NCI-H1417 (cell line): ENCODE data around the gene CCNQ.
A peak's percentile ranks its signal among the peaks of the same experiment; 100 is the strongest.

Experiments used
- DNase-seq, 3 experiments: peaks; one replicate each; lab custom pipeline; 2025; lab: John Stamatoyannopoulos, UW

CCNQ gene

DNA sequence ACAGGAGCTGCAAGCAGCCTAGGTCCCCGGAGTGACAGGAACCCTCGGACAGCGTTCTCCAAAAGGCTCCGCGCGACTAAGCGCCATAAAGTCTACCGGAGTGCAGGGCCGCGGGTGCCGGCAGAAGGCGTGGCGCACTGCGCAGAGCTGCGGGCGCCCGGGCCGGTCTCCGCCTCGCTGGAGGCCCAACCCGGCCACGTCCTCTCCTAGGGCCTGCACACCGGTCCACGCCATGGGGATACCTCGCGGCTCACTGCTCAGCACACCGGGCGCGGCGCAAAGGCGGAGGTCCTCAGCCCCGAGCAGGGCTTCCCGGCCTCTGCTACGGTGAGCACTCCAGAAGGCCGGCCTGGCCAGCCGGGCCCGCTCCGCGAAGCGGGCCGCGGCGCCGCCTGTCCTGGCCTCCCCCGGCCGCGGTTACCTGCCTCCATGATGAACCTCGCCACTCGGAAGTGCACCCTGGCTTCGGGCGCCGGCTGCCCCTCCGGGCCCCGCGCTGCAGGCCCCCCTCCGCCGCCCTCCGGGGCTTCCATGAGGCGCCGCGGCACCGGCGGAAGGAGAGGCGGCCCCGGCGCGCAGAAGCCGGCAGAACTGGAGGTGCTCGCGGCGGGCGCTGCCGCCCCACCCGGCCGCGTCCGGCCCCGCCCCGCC, at the start of gene CCNQ:
Gene CCNQ (minus strand): TSS at position 599 of the 651 bp plus-strand sequence. CDS start 66 bp downstream, at position 533.
- DNase-seq = peak; percentile 40 to 82 (median 72)

DNA sequence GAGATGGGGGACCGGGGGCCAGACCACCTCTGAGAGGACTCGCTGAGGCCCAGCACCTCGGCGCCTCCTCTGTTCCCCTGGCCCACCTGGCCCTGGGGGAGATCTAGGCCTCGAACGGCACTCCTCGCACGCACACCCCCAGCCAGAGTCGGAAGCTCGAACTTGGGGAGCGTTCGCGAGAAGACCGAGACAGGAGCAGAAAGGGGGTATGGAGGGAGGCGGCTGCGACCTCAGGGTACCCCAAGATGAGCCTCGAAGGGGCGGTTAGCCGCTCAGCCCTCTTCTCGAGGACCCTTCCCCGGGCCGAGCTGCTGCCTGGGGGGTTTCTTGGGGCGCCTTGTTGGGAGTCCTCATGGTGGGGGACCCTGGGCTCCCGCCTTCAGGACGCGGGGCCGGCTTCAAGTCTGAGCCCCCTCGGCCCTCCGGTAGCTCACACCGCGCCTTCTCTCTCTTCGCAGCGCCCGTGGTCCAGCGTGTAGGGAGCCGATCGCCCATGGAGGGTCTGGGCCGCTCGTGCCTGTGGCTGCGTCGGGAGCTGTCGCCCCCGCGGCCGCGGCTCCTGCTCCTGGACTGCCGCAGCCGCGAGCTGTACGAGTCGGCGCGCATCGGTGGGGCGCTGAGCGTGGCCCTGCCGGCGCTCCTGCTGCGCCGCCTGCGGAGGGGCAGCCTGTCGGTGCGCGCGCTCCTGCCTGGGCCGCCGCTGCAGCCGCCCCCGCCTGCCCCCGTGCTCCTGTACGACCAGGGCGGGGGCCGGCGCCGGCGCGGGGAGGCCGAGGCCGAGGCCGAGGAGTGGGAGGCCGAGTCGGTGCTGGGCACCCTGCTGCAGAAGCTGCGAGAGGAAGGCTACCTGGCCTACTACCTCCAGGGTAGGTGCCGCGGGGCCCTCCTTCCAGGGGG, 48.8 kb upstream of the CCNQ start:
- no peak for DNase-seq

DNA sequence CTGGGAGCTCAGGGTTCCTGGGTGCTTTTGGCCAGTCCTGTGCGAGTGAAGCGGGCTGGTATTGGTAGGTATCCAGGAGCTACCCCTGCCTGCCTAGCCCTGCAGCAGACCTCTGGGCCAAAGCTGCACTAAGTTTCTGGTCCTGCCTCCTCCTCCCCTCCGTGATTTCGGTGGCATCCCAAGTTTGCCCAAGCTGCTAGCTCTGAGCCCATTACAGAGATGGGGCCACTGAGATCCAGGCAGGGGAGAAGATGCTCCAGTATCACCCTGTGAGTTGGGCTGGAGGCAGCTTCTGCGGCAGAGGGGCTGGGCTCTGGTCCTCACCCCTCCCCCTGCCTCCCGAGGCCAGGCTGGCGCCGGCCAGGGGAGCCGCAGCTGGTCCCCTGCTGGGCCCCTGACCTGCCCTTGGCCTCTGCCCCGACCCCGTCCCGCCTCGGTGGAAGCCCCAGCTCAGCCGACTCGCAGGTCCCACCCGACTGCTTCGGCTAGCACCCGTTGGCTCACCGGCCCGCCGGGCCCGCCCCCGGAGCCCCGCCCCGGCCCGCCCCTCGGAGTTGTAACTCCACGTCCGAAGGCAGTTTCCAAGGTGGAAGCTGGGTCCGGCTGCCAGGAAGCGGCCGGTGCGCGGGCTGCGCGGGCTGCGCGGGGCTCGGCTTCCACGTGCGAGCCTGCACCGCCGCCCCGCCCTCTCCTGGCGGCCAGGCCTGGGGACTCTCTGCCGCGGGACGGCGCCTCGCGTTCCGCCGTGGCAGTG, 47.9 kb upstream of the CCNQ start, which contains the start of gene DUSP9:
Gene DUSP9 (plus strand): TSS at position 584 of the 754 bp plus-strand sequence. CDS start 751 bp downstream, outside the sequence.
- peak; percentile 17 to 27 (median 19) for DNase-seq

DNA sequence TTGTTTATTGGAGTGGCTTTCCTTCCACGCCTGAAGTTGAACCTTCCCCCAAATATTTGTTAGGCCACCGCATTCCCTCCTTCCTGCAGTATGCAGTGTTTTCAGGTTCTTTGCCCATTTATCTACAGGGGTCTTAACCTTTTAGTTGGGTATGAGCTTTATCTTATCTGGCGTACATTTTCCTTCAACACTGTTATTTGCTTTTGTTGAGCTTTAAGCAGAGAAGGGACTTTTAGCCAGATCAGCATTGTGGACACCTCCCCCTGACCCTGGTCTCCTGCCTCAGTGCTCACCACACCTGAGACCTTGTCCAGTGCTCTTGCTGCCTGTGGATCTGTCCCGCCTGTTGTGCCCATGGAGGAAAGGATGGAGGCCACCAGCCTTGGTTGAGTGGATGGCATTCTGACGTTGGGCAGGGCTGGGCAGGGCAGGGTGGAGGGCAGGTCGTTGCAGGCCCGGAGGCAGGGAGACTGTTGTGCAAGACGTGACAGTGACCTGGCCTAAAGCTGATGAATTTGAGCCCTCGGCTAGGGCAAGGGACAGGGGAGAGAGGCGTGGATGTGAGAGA, 47.1 kb upstream of the CCNQ start:
- no peak for DNase-seq

DNA sequence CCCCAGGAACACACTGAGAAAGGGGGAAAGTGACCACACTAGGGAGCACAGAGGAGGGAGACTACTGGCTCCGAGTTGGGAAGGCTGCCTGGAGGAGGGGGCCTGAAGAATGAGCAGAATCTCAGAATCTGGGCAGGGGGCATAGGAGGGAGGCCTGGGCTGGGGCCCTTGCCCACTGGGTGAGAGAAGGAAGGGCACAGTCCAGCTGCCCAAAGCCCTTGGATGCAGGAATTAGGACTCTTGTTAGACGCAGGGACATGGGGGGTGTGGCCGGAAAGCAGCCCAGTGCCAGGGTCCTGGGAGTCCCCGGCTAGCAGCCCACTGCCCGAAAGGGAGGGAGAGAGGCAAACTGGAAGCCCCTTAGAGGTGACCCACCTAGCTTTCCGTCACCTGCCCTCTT, 46.2 kb upstream of the CCNQ start:
- DNase-seq = no peak

DNA sequence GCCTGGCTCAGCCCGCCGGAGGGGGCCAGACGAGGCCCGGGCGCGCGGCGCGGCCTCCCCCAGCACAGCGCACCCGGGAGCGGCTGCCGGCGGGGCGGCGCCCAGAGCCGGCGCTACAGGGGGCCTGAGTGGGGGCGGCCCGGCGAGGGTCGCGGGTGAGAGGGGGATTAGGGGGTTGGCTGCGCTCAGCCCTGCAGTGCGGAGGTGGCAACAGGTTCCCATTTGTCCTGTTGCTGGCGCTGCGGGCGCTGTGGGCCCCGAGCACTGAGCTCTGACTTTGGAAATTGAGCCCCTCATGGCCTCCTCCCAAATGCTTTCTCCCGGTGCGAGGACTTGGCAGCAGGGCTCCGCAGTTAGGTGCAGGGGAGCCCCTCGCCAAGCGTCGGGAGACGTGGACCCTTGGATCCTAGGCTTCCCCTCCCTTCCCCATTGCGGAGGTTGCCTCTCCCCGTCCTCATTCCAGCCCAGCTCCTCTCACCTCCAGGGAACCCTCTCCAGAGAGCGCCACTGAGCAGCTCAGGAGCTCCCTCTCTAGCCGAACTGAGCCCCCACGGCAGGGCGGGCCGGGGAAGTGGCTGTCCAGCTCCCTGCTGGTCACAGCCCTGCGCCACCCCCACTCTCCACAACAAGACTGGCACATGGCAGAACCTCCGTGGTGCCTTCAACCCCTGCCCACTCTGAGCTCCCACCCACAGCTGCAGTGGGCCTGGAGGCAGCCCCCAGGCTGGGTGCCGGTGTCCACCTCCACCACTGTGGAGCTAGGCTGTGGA, 45.6 kb upstream of the CCNQ start:
- DNase-seq = peak in 1 of 3 experiments; percentile 5

DNA sequence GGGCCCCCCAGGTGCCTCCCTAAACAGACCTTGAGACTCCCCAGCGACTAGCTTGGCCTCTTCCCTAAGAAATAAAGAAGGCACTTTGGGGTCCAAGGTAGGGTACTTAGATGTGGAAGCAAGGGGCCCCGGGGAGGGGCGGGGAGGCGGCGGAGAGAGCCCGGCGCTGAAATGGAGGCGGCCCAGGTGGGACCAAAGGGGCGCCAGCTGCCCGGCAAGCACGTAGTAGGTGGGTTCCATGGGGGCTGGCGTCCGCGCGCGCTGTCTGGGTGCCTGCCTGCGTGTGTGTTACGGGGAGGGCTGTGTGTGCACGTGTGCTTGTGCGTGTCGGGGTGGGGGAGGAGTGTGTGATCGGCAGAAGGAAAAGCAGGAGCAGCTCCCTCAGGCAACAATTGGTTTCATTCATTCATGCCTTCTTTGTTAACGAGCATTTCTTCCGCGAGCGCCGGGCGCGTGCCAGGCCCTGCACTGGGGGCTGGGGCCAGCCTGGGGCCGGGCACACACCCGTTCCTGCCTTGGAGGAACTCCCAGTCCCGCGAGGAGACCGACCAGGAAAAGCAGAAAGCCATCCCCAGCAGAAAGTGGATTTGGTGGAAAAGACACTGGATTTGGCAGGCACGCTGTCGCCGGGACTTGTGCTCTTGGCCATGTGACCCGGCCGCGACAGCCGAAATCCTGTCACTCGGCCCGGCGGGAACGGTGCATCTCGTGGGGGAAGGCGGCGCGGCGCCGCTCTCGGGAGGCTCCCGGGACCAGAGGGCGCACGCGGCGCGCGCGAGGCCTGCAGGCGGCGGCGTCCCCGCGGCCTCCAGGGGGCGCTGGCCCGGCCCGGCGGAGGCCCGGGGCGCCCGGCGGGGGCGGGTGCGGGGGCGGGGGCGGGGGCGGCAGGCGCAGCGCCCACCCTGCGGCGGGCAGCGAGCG, 44.8 kb upstream of the CCNQ start:
- peak in 2 of 3 experiments; percentile 11 to 21 for DNase-seq

DNA sequence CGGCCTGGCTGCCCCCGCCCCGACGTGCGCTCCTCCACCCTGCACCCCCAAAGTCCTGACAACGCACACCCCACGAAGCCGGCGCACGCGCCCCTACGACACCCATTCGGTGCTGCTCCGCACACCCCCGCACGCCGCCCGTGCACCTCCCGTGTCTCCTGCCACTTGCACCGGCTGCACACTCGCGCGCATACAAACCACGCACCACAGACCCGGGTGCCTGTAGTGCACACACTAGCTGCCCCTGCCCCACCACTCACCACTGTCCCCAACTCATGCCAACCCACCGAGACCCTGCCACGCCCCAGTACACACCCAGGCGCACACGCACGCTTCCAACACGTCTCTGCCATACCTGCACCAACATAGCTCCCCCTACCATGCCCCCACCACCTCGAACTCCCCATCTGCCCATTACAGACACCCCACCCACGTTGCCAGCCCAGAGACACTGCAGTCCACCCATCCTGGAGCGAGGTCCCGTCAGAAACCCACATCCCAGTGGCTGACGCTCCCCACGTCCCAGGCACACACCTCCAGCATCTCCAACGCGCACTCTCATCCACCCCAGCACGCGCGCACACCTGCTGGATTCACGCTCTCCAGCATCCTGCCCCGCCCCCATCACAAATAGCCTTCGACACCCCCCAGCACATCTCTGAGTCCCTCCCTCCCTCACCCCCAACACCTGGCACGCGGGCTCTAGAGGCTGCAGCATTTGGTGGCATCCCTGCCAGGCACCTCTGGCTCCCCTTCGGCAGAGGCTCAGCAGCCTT, 43.9 kb upstream of the CCNQ start:
- peak in 2 of 3 experiments; percentile 13 to 24 for DNase-seq

DNA sequence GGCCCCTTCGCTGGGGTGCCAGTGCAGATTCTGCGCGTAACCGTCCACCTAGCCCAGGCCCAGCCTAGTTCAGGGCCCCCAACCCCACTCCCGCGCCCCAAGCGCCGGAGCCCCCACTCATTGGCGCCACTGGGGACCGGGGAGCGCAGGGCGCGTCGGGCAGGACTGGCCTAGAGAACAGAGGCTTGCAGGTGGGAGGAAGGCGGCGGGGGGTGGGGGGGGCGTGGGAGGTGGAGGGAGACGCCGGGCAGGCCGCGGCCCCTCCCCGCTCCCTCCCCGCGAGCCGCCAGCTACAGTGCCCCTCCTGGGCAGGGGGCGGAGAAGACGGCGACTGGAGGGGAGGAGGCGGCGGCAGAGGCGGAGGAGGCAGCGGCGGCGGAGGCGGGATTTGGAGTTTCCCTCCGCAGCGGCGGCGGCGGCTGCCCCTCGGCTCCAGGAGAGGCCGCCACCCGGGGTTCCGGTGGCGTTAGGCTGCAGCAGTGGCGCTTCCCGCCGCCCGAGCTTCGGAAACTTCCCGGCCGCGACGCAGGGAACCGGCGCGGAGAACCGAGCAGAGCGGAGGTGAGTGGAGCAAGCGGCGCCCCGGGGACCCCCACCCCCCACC, 43.2 kb upstream of the CCNQ start:
- peak in 2 of 3 experiments; percentile 42 for DNase-seq

DNA sequence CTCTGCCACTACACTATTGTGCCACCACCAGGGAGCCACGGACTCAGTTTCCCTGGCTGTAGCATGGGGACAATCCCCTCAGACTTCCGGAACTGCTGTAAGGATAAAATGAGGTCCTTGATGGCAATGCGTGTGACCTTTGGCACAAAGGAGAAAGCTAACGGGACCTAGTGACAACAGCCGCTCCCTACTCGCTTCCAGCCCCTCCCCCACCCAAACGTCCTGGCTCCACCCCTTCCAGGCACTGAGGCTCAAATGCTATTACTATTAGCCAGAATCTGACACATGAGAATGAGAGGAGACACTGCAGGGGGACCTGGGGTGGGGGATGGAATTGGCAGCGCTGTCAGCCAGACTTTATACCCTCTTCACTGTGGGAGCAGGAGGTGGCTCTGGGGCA, 42.7 kb upstream of the CCNQ start:
- peak in 1 of 3 experiments; percentile 25 for DNase-seq

DNA sequence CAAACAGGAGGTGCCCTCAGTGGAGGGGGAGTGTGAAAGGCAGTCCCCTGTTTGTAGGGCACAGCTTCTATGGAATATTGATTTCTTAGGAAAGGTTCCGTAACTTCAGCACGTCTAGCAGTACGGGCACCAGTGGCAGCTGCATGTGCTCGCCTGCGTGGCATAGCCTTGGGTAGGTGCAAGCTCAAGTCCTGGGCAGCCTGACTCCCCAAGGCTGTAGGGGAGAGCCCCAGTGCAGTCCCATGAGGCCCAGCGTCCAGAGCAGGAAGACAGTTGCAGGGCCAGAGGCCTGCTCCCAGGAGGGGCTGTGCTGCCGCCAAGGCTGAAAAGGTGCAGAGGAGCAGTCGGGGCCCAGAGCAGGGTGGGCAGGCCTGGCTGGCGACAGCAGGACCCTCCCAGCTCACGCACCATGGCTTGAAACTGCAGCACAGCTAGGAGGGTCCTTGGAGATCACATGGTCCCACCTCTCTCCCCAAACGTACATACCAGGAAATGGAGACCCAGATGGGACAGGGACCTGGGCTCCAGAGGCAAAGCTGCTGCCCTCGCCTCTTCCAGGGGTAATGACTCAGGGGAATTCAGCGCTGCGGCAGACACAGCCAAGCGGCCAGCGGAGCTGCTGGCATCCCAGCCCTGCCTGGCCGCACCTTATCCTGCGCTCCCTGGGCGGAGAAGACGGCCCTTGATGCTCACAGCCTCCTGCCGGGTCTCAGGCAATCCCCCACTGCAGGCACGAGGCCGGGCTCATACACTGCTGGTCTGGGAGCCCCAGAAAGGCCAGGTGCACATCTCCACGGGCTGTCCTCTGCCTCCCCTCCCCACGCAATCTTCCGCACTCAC, 42.0 kb upstream of the CCNQ start:
- DNase-seq = no peak

DNA sequence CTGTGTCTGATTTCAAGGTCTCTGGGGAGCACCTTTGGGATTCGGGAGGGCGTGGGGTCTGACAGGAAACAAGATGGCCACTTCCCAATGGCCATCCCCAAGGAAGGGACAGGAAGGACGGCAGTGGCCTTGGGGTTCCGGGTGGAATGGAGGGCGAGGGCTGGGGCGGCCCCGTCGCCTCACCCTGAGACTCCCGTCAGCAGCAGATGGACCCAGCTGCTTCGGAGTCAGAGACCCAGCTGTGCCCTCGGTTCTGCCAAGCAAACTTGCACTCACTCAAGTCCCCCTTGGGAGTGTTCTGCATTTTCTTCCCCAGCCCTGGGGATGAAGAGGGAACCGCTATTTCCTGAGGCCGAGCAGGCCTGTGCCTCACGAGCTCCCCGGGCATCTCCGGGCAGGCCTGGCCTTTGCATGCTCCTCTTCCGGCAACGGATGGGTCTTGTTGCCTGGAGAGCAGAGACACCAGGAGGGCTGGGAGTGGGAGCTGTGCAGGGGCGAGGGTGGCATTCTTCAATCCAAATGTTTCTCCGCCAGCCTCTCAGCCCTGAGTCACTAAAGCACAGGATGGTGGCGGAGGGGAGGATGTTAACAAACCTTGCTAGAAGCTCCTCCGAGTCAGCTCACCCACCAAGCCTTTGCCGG, 41.2 kb upstream of the CCNQ start:
- no peak for DNase-seq

DNA sequence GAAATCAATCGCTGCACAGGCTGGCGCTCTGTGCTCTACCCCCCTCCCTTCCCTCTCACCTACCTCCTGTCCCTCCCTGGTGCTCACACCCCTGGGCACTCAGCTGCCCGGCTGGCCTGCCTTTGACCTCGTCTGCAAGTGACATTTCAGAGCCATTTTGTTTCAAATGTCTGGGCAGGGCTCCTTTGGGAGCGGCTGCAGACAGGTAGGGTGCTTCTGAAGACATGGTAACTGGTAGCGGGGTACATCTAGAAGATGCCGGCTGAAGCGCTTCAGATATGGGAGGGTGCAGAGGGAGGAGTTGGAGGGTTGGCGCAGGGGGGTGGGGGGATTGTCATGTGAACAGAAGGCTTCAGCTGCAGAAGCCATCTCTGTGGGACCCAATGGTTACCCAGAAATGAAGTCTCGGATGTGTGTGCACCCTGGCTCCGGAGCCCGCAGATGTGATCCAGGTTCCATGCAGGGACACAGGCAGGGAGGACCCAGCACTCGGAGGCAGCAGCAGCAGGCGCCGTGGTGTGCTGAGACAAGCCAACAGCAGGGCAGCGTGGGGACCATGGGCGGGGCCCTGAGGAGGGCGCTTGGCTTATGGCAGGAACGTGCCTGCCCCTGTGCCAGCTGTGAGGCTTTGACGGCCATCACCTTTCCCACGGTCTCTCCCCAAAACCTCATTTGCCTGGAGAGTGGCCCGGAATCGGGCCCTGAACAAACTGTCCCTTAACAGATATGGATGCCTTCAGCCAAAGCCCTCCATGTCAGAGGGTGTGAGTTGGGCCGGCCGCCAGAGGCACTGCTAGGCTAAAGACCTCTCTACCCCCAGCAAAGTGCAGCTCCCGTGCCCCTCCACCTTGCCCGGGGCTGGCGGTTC, 40.5 kb upstream of the CCNQ start:
- DNase-seq = peak in 1 of 3 experiments; percentile 27

DNA sequence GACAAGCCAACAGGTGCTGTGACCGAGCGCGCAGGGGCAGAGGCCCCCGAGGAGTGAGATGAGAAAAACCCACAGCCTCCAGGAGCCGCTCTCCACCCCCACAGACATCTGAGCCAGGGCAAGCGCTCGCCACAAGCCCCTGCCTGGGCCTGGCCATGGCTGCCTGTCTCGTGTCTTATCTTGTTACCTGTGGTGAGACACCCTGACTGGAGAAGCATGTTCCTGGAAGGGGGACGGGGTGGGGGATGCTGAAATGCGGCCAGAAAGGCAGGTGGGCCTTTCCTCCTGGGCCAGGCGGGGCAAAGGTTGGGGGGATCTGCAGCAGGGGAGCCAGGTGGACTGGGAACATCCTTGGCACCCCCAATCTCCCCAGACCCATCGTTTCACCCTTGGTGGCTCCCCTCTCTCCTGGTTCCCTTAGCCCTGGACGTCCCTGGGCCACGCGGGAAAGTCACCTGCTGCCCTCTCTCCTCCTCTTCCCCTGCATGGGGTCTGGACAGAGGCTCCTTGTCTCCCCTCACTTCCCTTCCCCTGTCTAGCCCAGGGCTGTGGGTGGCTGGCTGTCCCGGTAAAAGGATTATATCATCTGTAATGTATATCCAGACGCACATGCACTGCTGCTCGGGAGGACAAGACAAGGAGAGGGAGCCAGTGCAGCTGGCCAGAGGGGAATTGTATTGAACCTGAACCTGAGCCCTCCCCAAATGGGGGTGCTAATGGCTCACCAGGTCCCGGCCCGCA, 39.7 kb upstream of the CCNQ start:
- DNase-seq = no peak

DNA sequence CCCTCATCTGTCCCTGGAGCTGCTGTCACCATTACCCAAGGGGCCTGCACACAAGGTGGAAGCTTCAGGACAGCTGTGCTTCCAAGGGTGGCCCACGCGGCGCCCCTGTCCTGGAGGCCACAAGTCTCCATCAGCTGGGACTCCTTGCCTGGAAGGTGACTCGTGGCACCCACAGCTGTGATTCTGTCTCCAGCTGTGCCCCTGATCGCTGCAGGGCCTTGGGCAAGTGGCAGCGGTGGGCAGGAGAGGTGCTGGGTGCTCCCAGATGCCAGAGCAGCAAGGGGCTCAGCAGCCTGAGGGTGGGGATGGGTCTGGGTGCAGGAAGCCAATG, 39.1 kb upstream of the CCNQ start:
- no peak for DNase-seq
